Kidney glomerular epithelial cell (primary cell): ENCODE data around the gene UPK1A.

Experiments
- DNase-seq: peaks from one replicate; lab custom pipeline; 2025; lab: John Stamatoyannopoulos, UW

The UPK1A gene

DNA sequence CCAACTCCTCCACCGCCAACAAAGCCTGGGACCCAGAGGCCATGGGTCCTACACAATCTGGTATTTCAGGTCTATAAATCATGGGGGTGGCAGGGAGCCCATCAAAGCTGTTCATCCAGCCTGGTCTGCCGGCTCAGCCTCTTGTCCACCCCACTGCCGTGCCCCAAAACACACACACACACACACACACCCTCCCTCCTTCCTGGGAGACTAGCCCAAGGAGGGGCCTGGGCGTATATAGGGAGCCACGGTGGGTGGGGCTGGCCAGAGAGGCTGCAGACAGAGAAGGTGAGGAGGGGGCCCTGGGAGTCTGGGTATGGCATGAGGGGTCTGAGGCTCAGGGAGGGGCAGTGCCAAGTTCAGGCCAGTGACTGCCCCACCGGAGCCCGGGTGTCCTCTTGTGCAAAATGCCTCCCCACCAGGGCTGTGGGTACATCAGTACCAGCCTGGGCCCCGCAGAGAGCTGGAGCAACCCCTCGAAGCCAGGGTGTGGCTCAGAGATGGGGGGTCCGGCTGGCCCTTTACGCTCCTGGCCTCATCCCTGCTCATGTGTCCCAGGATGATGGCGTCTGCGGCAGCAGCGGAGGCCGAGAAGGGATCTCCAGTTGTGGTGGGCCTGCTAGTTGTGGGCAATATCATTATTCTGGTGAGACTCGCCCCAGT lies at the start of gene UPK1A:
Gene UPK1A (plus strand): TSS at position 267 of the 663 bp plus-strand sequence. CDS start 296 bp downstream, at position 563.
- no peak for DNase-seq

DNA sequence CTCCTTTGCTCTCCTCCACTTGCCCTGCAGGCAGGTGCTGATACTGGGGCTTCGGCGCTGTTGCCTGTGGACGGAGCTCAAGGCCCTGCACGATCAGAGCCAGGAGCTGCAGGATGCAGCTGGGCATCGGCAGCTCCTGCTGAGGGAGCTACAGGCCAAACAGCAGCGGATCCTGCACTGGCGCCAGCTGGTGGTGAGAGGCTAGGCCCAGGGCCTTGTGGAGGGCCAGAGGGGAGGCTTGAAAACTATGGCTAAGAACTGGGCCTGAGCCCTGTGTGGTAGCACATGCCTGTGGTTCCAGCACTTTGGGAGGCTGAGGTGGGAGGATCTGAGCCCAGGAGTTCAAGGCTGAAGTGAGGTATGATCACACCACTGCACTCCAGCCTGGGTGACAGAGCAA lies 47.5 kb upstream of the UPK1A start:
- DNase-seq, result no peak

DNA sequence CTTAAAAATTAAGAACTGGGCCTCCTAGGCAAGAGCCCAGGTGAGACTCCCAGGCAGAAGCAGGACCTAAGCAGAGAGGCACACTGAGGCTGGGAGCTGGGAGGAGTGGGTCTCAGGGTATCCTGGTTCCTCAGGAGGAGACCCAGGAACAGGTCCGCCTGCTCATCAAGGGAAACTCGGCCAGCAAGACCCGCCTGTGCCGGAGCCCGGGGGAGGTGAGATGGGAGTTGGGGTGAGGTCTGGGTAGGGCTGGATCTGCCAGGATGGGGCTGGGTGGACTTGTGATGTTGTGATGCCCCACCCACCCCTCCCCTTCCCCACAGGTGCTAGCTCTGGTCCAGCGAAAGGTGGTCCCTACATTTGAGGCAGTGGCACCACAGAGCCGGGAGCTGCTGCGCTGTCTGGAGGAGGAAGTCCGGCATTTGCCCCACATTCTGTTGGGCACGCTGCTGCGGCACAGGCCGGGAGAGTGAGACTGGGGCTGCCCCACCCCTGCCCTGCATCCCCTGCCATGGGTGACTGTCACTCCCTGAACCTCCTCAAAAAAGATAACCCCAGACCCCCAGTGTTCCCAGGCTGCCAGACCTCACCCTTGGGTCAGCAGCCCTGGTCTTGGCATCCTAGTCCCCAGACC lies 46.9 kb upstream of the UPK1A start:
- no peak for DNase-seq

- DNase-seq, result no peak
Measured at GRCh38 chr19:35620001-35620400, 46.3 kb upstream of the UPK1A start.

DNA sequence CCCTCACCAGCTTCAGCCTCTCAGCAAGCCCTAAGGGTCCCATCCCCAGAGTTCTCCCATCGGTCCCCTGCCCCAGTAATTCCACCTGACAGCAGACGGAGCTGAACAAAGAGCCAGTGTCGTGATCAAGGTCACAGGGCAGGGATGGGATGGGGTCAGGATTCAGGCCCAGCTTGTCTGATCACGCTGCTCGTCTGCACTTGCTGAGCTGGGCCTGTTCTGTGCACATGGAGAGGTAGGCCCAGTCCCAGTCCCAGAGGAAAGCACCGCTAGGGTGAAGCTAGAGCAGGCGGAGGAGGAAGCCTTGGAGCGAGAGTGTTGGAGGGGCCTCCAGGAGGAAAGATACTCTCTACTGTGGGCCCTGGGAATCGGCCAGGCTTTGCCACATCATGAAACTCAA lies 44.6 kb upstream of the UPK1A start:
- no peak for DNase-seq

- DNase-seq, result no peak
Measured at GRCh38 chr19:35622750-35623149, 43.6 kb upstream of the UPK1A start.

DNA sequence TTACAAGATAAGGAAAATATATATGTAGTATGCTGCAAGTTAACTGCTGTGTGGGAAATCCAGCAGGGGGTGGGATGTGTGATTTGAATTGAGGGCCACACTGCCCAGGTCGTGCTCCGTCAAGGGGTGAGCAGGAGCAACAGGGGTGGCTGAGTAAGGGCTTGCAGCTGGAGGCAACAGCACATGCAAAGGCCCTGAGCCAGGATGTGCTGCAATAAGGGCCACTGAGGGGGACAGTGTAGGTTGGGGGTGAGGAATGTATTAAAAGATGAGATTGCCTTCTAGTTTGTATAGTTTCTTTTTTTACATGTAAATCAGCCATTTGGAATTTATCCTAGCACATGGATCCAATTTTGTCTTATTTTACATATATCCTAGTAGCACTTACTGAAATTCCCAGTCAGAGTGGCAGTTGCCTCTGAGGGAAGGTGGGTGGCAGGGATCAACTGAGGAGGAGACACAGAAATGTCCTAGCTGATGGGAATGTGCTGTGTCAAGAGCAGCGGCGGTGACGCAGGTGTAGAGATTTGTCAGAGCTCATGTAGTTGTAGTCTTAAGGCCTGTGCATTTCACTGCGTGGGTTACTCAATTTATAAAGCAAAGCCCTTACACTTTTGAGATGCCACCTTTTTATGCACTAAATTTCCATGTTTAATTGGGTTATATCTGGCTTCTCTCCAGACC lies 42.8 kb upstream of the UPK1A start:
- DNase-seq, result no peak

- DNase-seq, result no peak
Measured at GRCh38 chr19:35628264-35628564, 38.1 kb upstream of the UPK1A start.

DNA sequence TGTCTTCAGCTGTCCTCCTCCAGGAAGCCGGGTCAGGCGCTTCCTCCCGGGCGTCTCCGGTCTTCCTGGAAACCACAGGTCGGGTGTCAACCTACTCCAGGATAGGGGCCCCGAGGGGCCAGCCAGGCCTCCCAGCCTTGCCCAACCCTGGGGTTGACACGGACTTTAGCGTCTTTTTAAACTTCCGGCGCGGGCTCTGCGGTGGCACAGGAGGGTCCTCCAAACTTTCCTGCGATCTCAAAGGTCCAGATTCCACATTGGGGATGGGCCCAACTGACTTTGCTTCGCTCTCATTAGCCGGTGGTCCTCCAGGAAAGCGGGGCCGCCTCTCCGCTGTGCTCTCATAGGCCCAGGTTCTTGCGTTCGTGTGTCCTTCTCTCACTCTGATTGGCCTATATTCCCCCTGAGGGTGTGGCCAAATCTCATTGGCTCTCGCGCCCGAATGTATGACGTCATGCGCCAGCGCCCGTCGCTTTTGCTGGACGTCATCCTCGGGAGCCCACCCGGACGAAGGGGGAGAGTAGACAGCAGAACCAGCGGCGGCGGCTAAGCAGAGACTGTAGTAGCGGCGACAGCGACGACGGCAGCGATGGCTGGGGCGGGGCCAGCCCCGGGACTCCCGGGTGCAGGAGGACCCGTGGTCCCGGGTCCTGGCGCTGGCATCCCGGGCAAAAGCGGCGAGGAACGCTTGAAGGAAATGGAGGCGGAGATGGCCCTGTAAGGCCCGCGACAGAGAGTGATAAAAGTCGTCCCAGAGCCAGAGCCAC lies 37.6 kb upstream of the UPK1A start, which contains the start of gene RBM42:
Gene RBM42 (plus strand): TSS at position 472 of the 767 bp plus-strand sequence. CDS start 118 bp downstream, at position 590.
- DNase-seq, result peak; percentile 99

DNA sequence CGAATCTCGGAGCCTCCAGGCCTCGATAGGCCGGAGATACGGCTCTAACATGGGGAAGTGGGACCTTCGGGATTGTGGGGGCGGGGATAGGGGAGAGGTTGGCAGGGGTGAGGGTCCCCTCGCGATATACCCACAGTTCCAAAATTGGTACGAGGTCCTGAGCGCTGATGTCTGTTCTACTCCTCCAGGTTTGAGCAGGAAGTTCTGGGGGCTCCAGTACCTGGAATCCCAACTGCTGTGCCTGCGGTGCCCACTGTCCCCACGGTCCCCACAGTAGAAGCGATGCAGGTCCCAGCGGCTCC lies 37.0 kb upstream of the UPK1A start:
- no peak for DNase-seq

DNA sequence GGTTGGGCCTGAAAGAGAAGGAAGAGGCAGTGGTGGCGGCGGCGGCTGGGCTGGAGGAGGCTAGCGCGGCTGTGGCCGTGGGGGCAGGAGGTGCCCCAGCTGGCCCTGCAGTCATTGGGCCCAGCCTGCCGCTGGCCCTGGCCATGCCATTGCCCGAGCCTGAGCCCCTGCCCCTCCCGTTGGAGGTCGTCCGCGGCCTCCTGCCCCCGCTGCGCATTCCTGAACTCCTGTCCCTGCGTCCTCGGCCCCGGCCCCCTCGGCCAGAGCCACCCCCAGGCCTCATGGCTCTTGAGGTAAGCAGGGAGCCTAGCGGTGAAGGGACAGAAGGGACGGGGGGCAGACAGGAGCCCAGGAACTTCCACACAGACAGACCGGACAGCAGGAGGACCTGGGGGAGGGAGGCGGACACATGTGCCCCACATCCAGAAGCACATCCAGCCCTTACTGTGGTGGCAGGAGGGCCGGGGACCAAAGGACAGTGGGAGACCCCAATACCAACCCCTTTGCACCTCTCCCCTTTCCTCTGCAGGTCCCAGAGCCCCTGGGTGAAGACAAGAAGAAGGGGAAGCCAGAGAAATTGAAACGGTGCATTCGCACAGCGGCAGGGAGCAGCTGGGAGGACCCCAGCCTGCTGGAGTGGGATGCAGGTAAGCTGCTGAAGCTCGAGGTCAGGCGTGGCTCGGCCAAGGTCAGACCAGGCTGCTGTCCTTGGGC lies 32.4 kb upstream of the UPK1A start:
- no peak for DNase-seq

DNA sequence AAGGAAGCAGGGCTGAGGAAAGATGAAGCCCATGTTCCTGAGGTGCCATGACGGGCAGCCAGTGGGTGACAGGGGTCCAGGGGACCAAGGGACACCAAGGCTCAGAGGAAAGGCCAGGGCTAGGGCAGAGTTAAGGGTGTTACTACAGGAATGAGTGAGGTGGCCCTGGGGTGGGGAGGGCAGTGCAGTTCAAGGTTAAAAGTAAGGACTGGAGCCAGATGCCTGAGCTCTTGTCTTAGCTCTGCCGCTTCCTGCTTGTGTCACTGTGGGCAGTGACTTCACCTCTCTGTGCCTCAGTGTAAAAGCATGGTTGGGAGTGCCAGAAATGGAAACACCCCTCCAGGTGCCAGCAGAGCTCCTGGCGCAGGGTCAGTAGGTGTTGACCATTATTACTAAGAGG lies 29.7 kb upstream of the UPK1A start:
- no peak for DNase-seq

GRCh38 chr19:35637165-35637564 lies 29.2 kb upstream of the UPK1A start:
- no peak for DNase-seq

GRCh38 chr19:35639321-35639639 lies 27.0 kb upstream of the UPK1A start:
- no peak for DNase-seq

GRCh38 chr19:35639863-35640262 lies 26.5 kb upstream of the UPK1A start:
- no peak for DNase-seq

GRCh38 chr19:35641515-35642151 lies 24.7 kb upstream of the UPK1A start, which contains the start of gene ETV2:
Gene ETV2 (plus strand): TSS chr19:35641745. CDS start chr19:35642461, 716 bp downstream.
- no peak for DNase-seq

DNA sequence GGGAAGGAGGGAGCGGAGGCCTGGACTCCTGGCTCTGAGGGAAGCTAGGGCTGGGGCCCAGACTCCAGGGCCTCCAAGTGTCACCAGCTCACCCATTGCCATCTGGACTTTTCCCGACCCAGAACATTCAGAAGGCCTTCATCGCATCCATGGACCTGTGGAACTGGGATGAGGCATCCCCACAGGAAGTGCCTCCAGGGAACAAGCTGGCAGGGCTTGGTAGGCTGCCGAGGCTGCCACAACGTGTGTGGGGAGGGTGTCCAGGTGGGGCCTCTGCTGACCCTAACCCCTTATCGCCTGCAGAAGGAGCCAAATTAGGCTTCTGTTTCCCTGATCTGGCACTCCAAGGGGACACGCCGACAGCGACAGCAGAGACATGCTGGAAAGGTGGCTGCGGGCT lies 24.0 kb upstream of the UPK1A start:
- no peak for DNase-seq

DNA sequence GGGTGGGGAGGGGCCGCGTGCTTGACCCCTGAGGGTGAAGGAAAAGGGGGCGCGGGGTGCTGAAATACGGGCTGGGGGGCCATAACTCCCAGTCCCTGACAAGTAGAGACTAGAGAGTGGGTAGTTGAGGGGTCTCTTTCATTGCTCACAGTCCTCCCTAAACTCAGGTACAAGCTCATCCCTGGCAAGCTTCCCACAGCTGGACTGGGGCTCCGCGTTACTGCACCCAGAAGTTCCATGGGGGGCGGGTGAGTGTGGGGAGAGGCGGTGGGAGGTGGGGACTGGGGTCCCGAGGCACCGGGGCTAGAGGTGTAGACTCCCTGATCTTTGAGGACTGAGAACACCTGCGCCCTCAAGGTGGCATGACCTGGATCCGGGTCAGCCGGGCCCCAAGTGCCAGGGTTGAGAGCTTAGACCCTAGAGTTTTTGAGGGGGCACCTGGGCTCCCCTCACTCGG lies 23.5 kb upstream of the UPK1A start:
- DNase-seq, result no peak

GRCh38 chr19:35643255-35644205 lies 22.8 kb upstream of the UPK1A start:
- peak; percentile 38 for DNase-seq

- DNase-seq, result peak; percentile 86
Measured at GRCh38 chr19:35644206-35644986, 21.9 kb upstream of the UPK1A start.
